ENCODE results near the gene REC114. TPM values are rescaled to one million over a fixed set of nuclear protein-coding genes. Genes with fewer than 3 reads are reported as not detected.

The REC114 gene
- total and polyA plus RNA-seq, 2 donors (not counting 1 experiment from before 2014, with no cell fraction given): not detected

- TF ChIP-seq EZH2 (IDR thresholded peaks at IDR 0.05; ENCODE audit: borderline replicate concordance, insufficient read depth, low read depth, low read length, poor library complexity, severe bottlenecking): no peak
- no peak for TF ChIP-seq CTCF (IDR thresholded peaks at IDR 0.05)
- intact Hi-C loops (cut with micrococcal nuclease): no loop called here
- ATAC-seq (ENCODE audit: low read depth): no peak
- 100% methylated on average over 1 of the region's 1 CpG for WGBS (ENCODE audit: insufficient coverage)
- DNase-seq: no peak
- H3K4me1 ChIP-seq (ENCODE audit: control insufficient read depth in 2 of 2, insufficient read depth in 2 of 2, low read length in 2 of 2): peaks cover 7 to 11% of the 10 kb centered on the region in 2 donors
- no peak overlapping the region for H3K9ac ChIP-seq (ENCODE audit: low read length)
- H2AFZ ChIP-seq (ENCODE audit: insufficient read depth, low read depth, low read length, poor library complexity, severe bottlenecking): no peak overlapping the region
- peaks cover 98% of the 10 kb centered on the region for H3K79me2 ChIP-seq (ENCODE audit: control insufficient read depth, insufficient read depth, low read length)
- no peak overlapping the region for H3K27ac ChIP-seq (ENCODE audit: low read length in 2 of 2)
- H3K4me3 ChIP-seq (ENCODE audit: control extremely low read depth in 1 of 5, extremely low read depth in 1 of 5, insufficient read depth in 1 of 5, low read depth in 2 of 5, low read length in 4 of 5): no peak overlapping the region
- no peaks in the 10 kb centered on the region for H3K9me3 ChIP-seq (ENCODE audit: control extremely low read depth in 1 of 3, control insufficient read depth in 2 of 3, insufficient read depth in 1 of 3, low read length in 2 of 3)
- no peak overlapping the region for H3K4me2 ChIP-seq (replicated peaks; ENCODE audit: low read depth, low read length, poor library complexity, severe bottlenecking)
- H4K20me1 ChIP-seq (ENCODE audit: control insufficient read depth, insufficient read depth, low read length, poor library complexity, severe bottlenecking): peaks cover 80% of the 10 kb centered on the region
- no peaks in the 10 kb centered on the region for H3K9me3 Mint-ChIP-seq (ENCODE audit: insufficient read depth)
- peaks cover 54% of the 10 kb centered on the region for H3K4me1 Mint-ChIP-seq
- POLR2A ChIA-PET: no interaction called here
- no peak overlapping the region for H3K4me3 Mint-ChIP-seq
- no peaks in the 10 kb centered on the region for H3K27me3 Mint-ChIP-seq
- no peaks in the 10 kb centered on the region for H3K36me3 ChIP-seq (replicated peaks in 1 of 2; ENCODE audit: control extremely low read depth in 1 of 2, control insufficient read depth in 1 of 2, extremely low read depth in 1 of 2, insufficient read depth in 2 of 2, low read length in 1 of 2)
- no peaks in the 10 kb centered on the region for H3K27me3 ChIP-seq (replicated peaks in 1 of 4; ENCODE audit: control extremely low read depth in 1 of 4, control insufficient read depth in 3 of 4, insufficient read depth in 4 of 4, low read length in 3 of 4)
- H3K27ac Mint-ChIP-seq: no peak overlapping the region
- CTCF ChIA-PET: interaction anchor here (1.3 to 2.5 kb wide), 2 partner anchors 10 to 28 kb away, joined by 5 to 12 read pairs; no protein-coding TSS in a partner anchor
Measured at GRCh38 chr15:73607843-73608242, 164.9 kb downstream of the REC114 start.

- H3K27ac Mint-ChIP-seq: no peak overlapping the region
- ChIA-PET CTCF (interaction anchor here (1.3 kb wide), 1 partner anchor 9 kb away, joined by 5 read pairs; no protein-coding TSS in a partner anchor), POLR2A (no interaction called here)
- intact Hi-C loops (cut with micrococcal nuclease): no loop called here
- no peak overlapping the region for H3K4me2 ChIP-seq (replicated peaks; ENCODE audit: low read depth, low read length, poor library complexity, severe bottlenecking)
- ATAC-seq (ENCODE audit: low read depth) (no peak), DNase-seq (no peak)
- H3K9me3 ChIP-seq (ENCODE audit: control extremely low read depth in 1 of 3, control insufficient read depth in 2 of 3, insufficient read depth in 1 of 3, low read length in 2 of 3): no peaks in the 10 kb centered on the region
- TF ChIP-seq EZH2 (IDR thresholded peaks at IDR 0.05; ENCODE audit: borderline replicate concordance, insufficient read depth, low read depth, low read length, poor library complexity, severe bottlenecking): no peak
- peaks cover 6 to 11% of the 10 kb centered on the region in 2 donors for H3K4me1 ChIP-seq (ENCODE audit: control insufficient read depth in 2 of 2, insufficient read depth in 2 of 2, low read length in 2 of 2)
- no peak overlapping the region for H3K4me3 Mint-ChIP-seq
- H3K9ac ChIP-seq (ENCODE audit: low read length): no peak overlapping the region
- H3K79me2 ChIP-seq (ENCODE audit: control insufficient read depth, insufficient read depth, low read length): peaks cover 97% of the 10 kb centered on the region
- H3K9me3 Mint-ChIP-seq (ENCODE audit: insufficient read depth): no peaks in the 10 kb centered on the region
- no peaks in the 10 kb centered on the region for H3K27me3 ChIP-seq (replicated peaks in 1 of 4; ENCODE audit: control extremely low read depth in 1 of 4, control insufficient read depth in 3 of 4, insufficient read depth in 4 of 4, low read length in 3 of 4)
- 88% methylated on average over 1 of the region's 1 CpG for WGBS (ENCODE audit: insufficient coverage)
- no peak overlapping the region for H3K27ac ChIP-seq (ENCODE audit: low read length in 2 of 2)
- H3K4me3 ChIP-seq (ENCODE audit: control extremely low read depth in 1 of 5, extremely low read depth in 1 of 5, insufficient read depth in 1 of 5, low read depth in 2 of 5, low read length in 4 of 5): no peak overlapping the region
- no peaks in the 10 kb centered on the region for H3K36me3 ChIP-seq (replicated peaks in 1 of 2; ENCODE audit: control extremely low read depth in 1 of 2, control insufficient read depth in 1 of 2, extremely low read depth in 1 of 2, insufficient read depth in 2 of 2, low read length in 1 of 2)
- peaks cover 77% of the 10 kb centered on the region for H4K20me1 ChIP-seq (ENCODE audit: control insufficient read depth, insufficient read depth, low read length, poor library complexity, severe bottlenecking)
- peaks cover 59% of the 10 kb centered on the region for H3K4me1 Mint-ChIP-seq
- H2AFZ ChIP-seq (ENCODE audit: insufficient read depth, low read depth, low read length, poor library complexity, severe bottlenecking): no peak overlapping the region
- no peaks in the 10 kb centered on the region for H3K27me3 Mint-ChIP-seq
Measured at GRCh38 chr15:73608475-73608874, 165.5 kb downstream of the REC114 start.
